Peyer's patch (tissue), 4 donors: ENCODE results near the gene P2RY8. TPM values are rescaled to one million over a fixed set of nuclear protein-coding genes. Genes with fewer than 3 reads are reported as not detected.

Experiments
- DNase-seq, 3 donors: peaks; one replicate each; pipeline ENCODE4 v3.0.0-alpha.2; 2017 to 2019
- H3K27ac ChIP-seq, 4 donors: fragments of 200-600 bp; sonication (generic); one replicate each; pipeline ENCODE4 v1.5.1; 2016 to 2019
- H3K27me3 ChIP-seq, 2 donors: fragments of 200-600 bp; sonication (generic); one replicate each; pipeline ENCODE4 v1.5.1; 2019
- H3K36me3 ChIP-seq, 3 donors: fragments of 200-600 bp; sonication (generic); one replicate each; pipeline ENCODE4 v1.5.1; 2016 to 2019
- H3K4me1 ChIP-seq, 4 donors: fragments of 200-600 bp; sonication (generic); one replicate each; pipeline ENCODE4 v1.5.1; 2016 to 2019
- H3K4me3 ChIP-seq, 4 donors: fragments of 200-600 bp; sonication (generic); 1 replicate in 3 of 4; 2 replicates in 1 of 4; pipeline ENCODE4 v1.5.1; 2016 to 2019; ENCODE audit warnings: mild to moderate bottlenecking in 1 of 4
- H3K9me3 ChIP-seq, 4 donors: fragments of 200-600 bp; sonication (generic); one replicate each; pipeline ENCODE4 v1.5.1; 2016 to 2019; ENCODE audit warnings: mild to moderate bottlenecking in 1 of 4
- CTCF ChIP-seq, 6 experiments: fragments of 450-650 bp in 4 of 6; fragments of 200-600 bp in 2 of 6; sonication (generic) in 1 of 6; IDR thresholded peaks; one replicate each; pipeline ENCODE4 v1.5.1; 2017 to 2019; ENCODE audit warnings: antibody characterized with exemption in 6 of 6, mild to moderate bottlenecking in 3 of 6, moderate library complexity in 1 of 6
- POLR2A ChIP-seq, 2 donors: fragments of 450-650 bp; IDR thresholded peaks; one replicate each; pipeline ENCODE4 v1.5.1; 2017; ENCODE audit warnings: antibody characterized with exemption in 2 of 2, mild to moderate bottlenecking in 2 of 2, moderate library complexity in 2 of 2
- total RNA-seq, 4 donors: library from RNA; depleted of rRNA; stranded (reverse); fragments of >200 nt; gene quantifications; one replicate each; pipeline ENCODE4 v1.1.0, GENCODE V29; 2016

The P2RY8 gene
- total RNA-seq, 4 donors from 2014 or later = 0.35 to 5.8 (median 1.2) TPM

- Histone ChIP-seq H3K27me3 (no peaks in the 10 kb centered on the region), H3K4me3 (no peak overlapping the region), H3K36me3 (peaks cover 0 to 43% (median 0%) of the 10 kb centered on the region in 3 donors), H3K9me3 (peaks cover 0 to 4% (median 0%) of the 10 kb centered on the region in 4 donors), H3K4me1 (no peaks in the 10 kb centered on the region), H3K27ac (no peak overlapping the region)
- TF ChIP-seq POLR2A (IDR thresholded peaks at IDR 0.05) (no peak), CTCF (IDR thresholded peaks at IDR 0.05) (no peak)
- peak in 1 of 3 donors; percentile 34 for DNase-seq
Observed at GRCh38 chrX:1416965-1417760, 119.8 kb downstream of the P2RY8 start.

- peak in 1 of 3 donors; percentile 26 for DNase-seq
Observed at GRCh38 chrX:1416327-1416784, 120.6 kb downstream of the P2RY8 start.

More at GRCh38 chrX:1416327-1416784, 120.6 kb downstream of the P2RY8 start:
- Histone ChIP-seq H3K36me3 (peaks cover 0 to 45% (median 0%) of the 10 kb centered on the region in 3 donors), H3K27me3 (no peaks in the 10 kb centered on the region), H3K4me3 (no peak overlapping the region), H3K9me3 (no peaks in the 10 kb centered on the region), H3K4me1 (no peaks in the 10 kb centered on the region), H3K27ac (no peak overlapping the region)
- no peak for TF ChIP-seq CTCF (IDR thresholded peaks at IDR 0.05)
- no peak for TF ChIP-seq POLR2A (IDR thresholded peaks at IDR 0.05)

Other genes with a start within 250 kb of the P2RY8 start
- 1 to 10 TPM in 3 of 4 donors, under 1 TPM in 1; 0.88 to 2.4 (median 1.6) TPM for gene IL3RA, start 200.4 kb downstream of the P2RY8 start, total RNA-seq
- 100 to 1,000 TPM; 201 to 361 (median 314) TPM for gene SLC25A6, start 145.1 kb downstream of the P2RY8 start, total RNA-seq
- 10 to 100 TPM in 3 of 4 donors, 1 to 10 TPM in 1; 9.5 to 23.9 (median 15.1) TPM for gene ASMTL, start 84.3 kb downstream of the P2RY8 start, total RNA-seq
- gene AKAP17A, start 54.4 kb upstream of the P2RY8 start, total RNA-seq = 100 to 1,000 TPM in 3 of 4 donors, 10 to 100 TPM in 1; 41.0 to 201 (median 107) TPM
- gene ASMT, start 77.9 kb upstream of the P2RY8 start, total RNA-seq = 10 to 100 TPM in 1 of 4 donors, not detected in 3; 12.4 TPM